ENCODE results near the gene OCA2. TPM values are rescaled to one million over a fixed set of nuclear protein-coding genes. Genes with fewer than 3 reads are reported as not detected.

The OCA2 gene
- total and polyA plus RNA-seq, 2 experiments from 2014 or later, result 0.49 to 0.63 TPM

GRCh38 chr15:28084547-28084946 lies 14.6 kb downstream of the OCA2 start:
- no peak for DNase-seq (ENCODE audit: low read depth in 1 of 2, low spot score in 1 of 2)
- Histone ChIP-seq H3K4me3 (no peak overlapping the region), H3K27ac (no peak overlapping the region), H3K9me3 (ENCODE audit: low read depth) (no peaks in the 10 kb centered on the region), H3K4me1 (ENCODE audit: low read depth) (no peaks in the 10 kb centered on the region), H3K27me3 (no peaks in the 10 kb centered on the region), H3K36me3 (no peaks in the 10 kb centered on the region)
- no peak for TF ChIP-seq CTCF (IDR thresholded peaks at IDR 0.05; ENCODE audit: low read depth, low read length)

- peak in 1 of 2 donors; percentile 18 for DNase-seq (ENCODE audit: low read depth in 1 of 2, low spot score in 1 of 2)
- no peaks in the 10 kb centered on the region for H3K9me3 ChIP-seq (ENCODE audit: low read depth)
- H3K36me3 ChIP-seq, result no peaks in the 10 kb centered on the region
- H3K27ac ChIP-seq, result no peak overlapping the region
- no peak overlapping the region for H3K4me3 ChIP-seq
- H3K27me3 ChIP-seq, result no peaks in the 10 kb centered on the region
- H3K4me1 ChIP-seq (ENCODE audit: low read depth), result no peaks in the 10 kb centered on the region
- no peak for TF ChIP-seq CTCF (IDR thresholded peaks at IDR 0.05; ENCODE audit: low read depth, low read length)
Measured at GRCh38 chr15:28082891-28083684, 16.0 kb downstream of the OCA2 start.

- Histone ChIP-seq H3K4me1 (ENCODE audit: low read depth) (no peaks in the 10 kb centered on the region), H3K9me3 (ENCODE audit: low read depth) (no peaks in the 10 kb centered on the region), H3K27ac (no peak overlapping the region), H3K4me3 (no peak overlapping the region), H3K27me3 (no peaks in the 10 kb centered on the region), H3K36me3 (no peaks in the 10 kb centered on the region)
- no peak for TF ChIP-seq CTCF (IDR thresholded peaks at IDR 0.05; ENCODE audit: low read depth, low read length)
- DNase-seq (ENCODE audit: low read depth in 1 of 2, low spot score in 1 of 2), result no peak
Measured at GRCh38 chr15:28081594-28081993, 17.5 kb downstream of the OCA2 start.

- no peaks in the 10 kb centered on the region for H3K9me3 ChIP-seq (ENCODE audit: low read depth)
- H3K36me3 ChIP-seq, result no peaks in the 10 kb centered on the region
Measured at GRCh38 chr15:28080386-28080785, 18.7 kb downstream of the OCA2 start.

GRCh38 chr15:28079313-28079969 lies 19.7 kb downstream of the OCA2 start:
- no peak overlapping the region for H3K4me3 ChIP-seq
- DNase-seq (ENCODE audit: low read depth in 1 of 2, low spot score in 1 of 2), result no peak
- no peaks in the 10 kb centered on the region for H3K9me3 ChIP-seq (ENCODE audit: low read depth)
- H3K27ac ChIP-seq, result no peak overlapping the region
- no peaks in the 10 kb centered on the region for H3K36me3 ChIP-seq
- H3K27me3 ChIP-seq, result no peaks in the 10 kb centered on the region
- no peak for TF ChIP-seq CTCF (IDR thresholded peaks at IDR 0.05; ENCODE audit: low read depth, low read length)
- H3K4me1 ChIP-seq (ENCODE audit: low read depth), result no peaks in the 10 kb centered on the region

More at GRCh38 chr15:28080386-28080785, 18.7 kb downstream of the OCA2 start:
- Histone ChIP-seq H3K27ac (no peak overlapping the region), H3K4me3 (no peak overlapping the region), H3K27me3 (no peaks in the 10 kb centered on the region), H3K4me1 (ENCODE audit: low read depth) (no peaks in the 10 kb centered on the region)
- DNase-seq (ENCODE audit: low read depth in 1 of 2, low spot score in 1 of 2), result no peak
- no peak for TF ChIP-seq CTCF (IDR thresholded peaks at IDR 0.05; ENCODE audit: low read depth, low read length)

All from cardiac muscle cell (in vitro differentiated cells and primary cell).